Testis (tissue), 3 donors: ENCODE results near the gene RBM20. TPM values are rescaled to one million over a fixed set of nuclear protein-coding genes. Genes with fewer than 3 reads are reported as not detected.

ENCODE experiments used
- DNase-seq: peaks from one replicate; pipeline ENCODE4 v3.0.0-alpha.2; 2019
- H3K27ac ChIP-seq, 2 donors: fragments of 200-600 bp; sonication (generic); one replicate each; pipeline ENCODE4 v1.5.1; 2019
- H3K27me3 ChIP-seq: fragments of 200-600 bp; sonication (generic); one replicate; pipeline ENCODE4 v1.5.1; 2019
- H3K36me3 ChIP-seq: fragments of 200-600 bp; sonication (generic); one replicate; pipeline ENCODE4 v1.5.1; 2017; ENCODE audit warnings: low read depth; ENCODE audit errors: missing control alignments
- H3K4me1 ChIP-seq: fragments of 200-600 bp; sonication (generic); one replicate; pipeline ENCODE4 v1.5.1; 2019
- H3K4me3 ChIP-seq, 2 donors: fragments of 200-600 bp; sonication (generic); one replicate each; pipeline ENCODE4 v1.5.1; 2017 to 2019
- H3K9me3 ChIP-seq: fragments of 200-600 bp; sonication (generic); one replicate; pipeline ENCODE4 v1.5.1; 2017
- CTCF ChIP-seq, 3 experiments: fragments of 450-650 bp in 2 of 3; fragments of 200-600 bp in 1 of 3; sonication (generic) in 1 of 3; IDR thresholded peaks; one replicate each; pipeline ENCODE4 v1.5.1; 2016 to 2019; ENCODE audit warnings: antibody characterized with exemption in 3 of 3, mild to moderate bottlenecking in 2 of 3, moderate library complexity in 1 of 3
- POLR2A ChIP-seq: fragments of 450-650 bp; IDR thresholded peaks from one replicate; pipeline ENCODE4 v1.6.1; 2017; ENCODE audit warnings: antibody characterized with exemption, mild to moderate bottlenecking, moderate library complexity
- WGBS, 2 donors: methylation state at CpG; one replicate each; pipeline ENCODE4 v1.1.5; 2018; 5-methylcytosine and 5-hydroxymethylcytosine counted together
- intact Hi-C: fragments of 100-400 bp; cut with DNase I; formaldehyde crosslinking; loops from one replicate; pipeline ENCODE4 v1.15.1; 2023; ENCODE audit warnings: low total_unique reads
- polyA plus RNA-seq: library from polyadenylated mRNA; stranded (reverse); fragments of 350-450 nt; fragmentation: Illumina TruSeq; extraction: RNeasy Lipid Tissue Mini Kit (QIAGEN cat#74804); gene quantifications from one replicate; pipeline ENCODE4 v1.2.3, GENCODE V29; 2014; ENCODE audit warnings: low read depth, low replicate concordance; ENCODE audit not compliant: insufficient read depth
- total RNA-seq, 2 donors: library from RNA; depleted of rRNA; stranded (reverse); fragments of >200 nt; gene quantifications; one replicate each; pipeline ENCODE4 v1.2.3, GENCODE V29; 2016

Gene RBM20
- total and polyA plus RNA-seq, 3 donors from 2014 or later, result 1.7 to 5.3 (median 3.1) TPM

GRCh38 chr10:110825508-110825907 lies 181.4 kb downstream of the RBM20 start:
- Histone ChIP-seq H3K4me3 (no peak overlapping the region), H3K36me3 (no peaks in the 10 kb centered on the region), H3K4me1 (peaks cover 35% of the 10 kb centered on the region), H3K9me3 (no peaks in the 10 kb centered on the region), H3K27me3 (no peaks in the 10 kb centered on the region), H3K27ac (no peak overlapping the region)
- no peak for DNase-seq
- TF ChIP-seq CTCF (IDR thresholded peaks at IDR 0.05) (no peak), POLR2A (no peak)
- intact Hi-C loops, result no loop called here
- 76 to 80% methylated on average over 1 of the region's 1 CpG for WGBS, 2 donors

- Histone ChIP-seq H3K27me3 (no peaks in the 10 kb centered on the region), H3K4me3 (no peak overlapping the region), H3K27ac (peak overlapping the region in 1 of 2 donors; percentile 55), H3K9me3 (no peaks in the 10 kb centered on the region), H3K36me3 (no peaks in the 10 kb centered on the region), H3K4me1 (peaks cover 20% of the 10 kb centered on the region)
- intact Hi-C loops, result no loop called here
- TF ChIP-seq POLR2A (no peak), CTCF (IDR thresholded peaks at IDR 0.05) (no peak)
- WGBS, 2 donors, result 45 to 47% methylated on average over 4 of the region's 4 CpGs
- no peak for DNase-seq
Observed at GRCh38 chr10:110827410-110827809, 183.3 kb downstream of the RBM20 start.

GRCh38 chr10:110827875-110828274 lies 183.7 kb downstream of the RBM20 start:
- Histone ChIP-seq H3K36me3 (no peaks in the 10 kb centered on the region), H3K4me3 (no peak overlapping the region), H3K27me3 (no peaks in the 10 kb centered on the region), H3K4me1 (peaks cover 15% of the 10 kb centered on the region), H3K27ac (peak overlapping the region in 1 of 2 donors; percentile 55), H3K9me3 (no peaks in the 10 kb centered on the region)
- DNase-seq, result peak; percentile 50
- intact Hi-C loops, result no loop called here
- 33 to 35% methylated on average over 8 of the region's 8 CpGs for WGBS, 2 donors
- TF ChIP-seq CTCF (IDR thresholded peaks at IDR 0.05), result no peak
- no peak for TF ChIP-seq POLR2A

GRCh38 chr10:110828525-110828924 lies 184.4 kb downstream of the RBM20 start:
- no peaks in the 10 kb centered on the region for H3K9me3 ChIP-seq
- H3K27me3 ChIP-seq, result no peaks in the 10 kb centered on the region
- WGBS, 2 donors, result 46 to 85% methylated on average over 2 of the region's 2 CpGs
- no peak overlapping the region for H3K4me3 ChIP-seq
- no peaks in the 10 kb centered on the region for H3K36me3 ChIP-seq
- intact Hi-C loops, result no loop called here
- H3K27ac ChIP-seq, result peak overlapping the region in 1 of 2 donors; percentile 55
- TF ChIP-seq POLR2A (no peak), CTCF (IDR thresholded peaks at IDR 0.05) (no peak)
- H3K4me1 ChIP-seq, result peaks cover 12% of the 10 kb centered on the region
- DNase-seq, result no peak

GRCh38 chr10:110829721-110830410 lies 185.7 kb downstream of the RBM20 start:
- DNase-seq, result no peak

More at GRCh38 chr10:110829721-110830410, 185.7 kb downstream of the RBM20 start:
- no peak for TF ChIP-seq POLR2A
- TF ChIP-seq CTCF (IDR thresholded peaks at IDR 0.05), result no peak
- H3K4me3 ChIP-seq, result no peak overlapping the region
- H3K27ac ChIP-seq, result no peak overlapping the region
- intact Hi-C loops, result no loop called here
- H3K9me3 ChIP-seq, result no peaks in the 10 kb centered on the region
- no peaks in the 10 kb centered on the region for H3K36me3 ChIP-seq
- no peaks in the 10 kb centered on the region for H3K27me3 ChIP-seq
- peaks cover 24% of the 10 kb centered on the region for H3K4me1 ChIP-seq
- WGBS, 2 donors, result 86 to 95% methylated on average over 11 of the region's 11 CpGs
